Brain microvascular endothelial cell (primary cell): ENCODE data around the gene MAGI1.

Experiments used
- DNase-seq: peaks from one replicate; pipeline ENCODE4 v3.0.0-alpha.2; 2020
- H3K27ac ChIP-seq: fragments of 250-450 bp; sonication (Bioruptor Pico); 2 replicates; pipeline ENCODE4 v1.5.1; 2020; ENCODE audit warnings: mild to moderate bottlenecking, moderate library complexity
- H3K27me3 ChIP-seq: fragments of 250-450 bp; sonication (Bioruptor Pico); replicated peaks from 2 replicates; pipeline ENCODE4 v1.5.1; 2020; ENCODE audit warnings: mild to moderate bottlenecking
- H3K36me3 ChIP-seq: fragments of 250-450 bp; sonication (Bioruptor Pico); replicated peaks from 2 replicates; pipeline ENCODE4 v1.5.1; 2020; ENCODE audit warnings: mild to moderate bottlenecking
- H3K4me3 ChIP-seq: 2 replicates; pipeline ENCODE4 v1.5.1; 2011; ENCODE audit warnings: low read depth, mild to moderate bottlenecking, control low read depth, low read length, moderate library complexity
- CTCF ChIP-seq: IDR thresholded peaks from 2 replicates; pipeline ENCODE4 v1.5.1; 2011; ENCODE audit warnings: low read depth, mild to moderate bottlenecking, moderate library complexity, low read length, control low read depth, inconsistent platforms; ENCODE audit errors: missing control alignments
- in situ Hi-C: cut with HindIII; loops from 2 replicates; pipeline ENCODE4 v1.10.0; 2017; ENCODE audit warnings: low sequenced_read_pairs, low pct_ligation_motif_present

MAGI1 gene

DNA sequence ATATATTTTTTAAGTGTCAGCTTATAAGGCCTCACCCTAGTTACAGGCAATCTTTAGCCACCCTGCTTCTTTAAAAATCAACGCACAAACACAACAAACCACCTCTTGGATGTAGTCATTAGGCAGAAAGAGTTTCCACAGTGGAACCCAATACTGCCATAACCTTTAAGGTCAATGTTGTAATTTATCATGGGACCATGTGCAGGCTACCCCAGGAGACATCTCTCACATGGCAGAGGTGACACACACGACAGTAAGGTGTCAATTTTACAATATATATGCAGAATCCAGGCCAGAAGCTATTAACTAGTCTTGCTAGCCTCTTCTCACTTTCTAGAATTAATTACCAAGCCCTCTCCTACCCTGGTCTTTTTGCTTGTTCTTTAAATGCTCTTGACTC is 336.5 kb downstream of the MAGI1 start:
- in situ Hi-C loops, result no loop called here
- no peak for TF ChIP-seq CTCF

GRCh38 chr3:65701516-65701915 is 337.2 kb downstream of the MAGI1 start:
- no peaks in the 10 kb centered on the region for H3K36me3 ChIP-seq
- no peak overlapping the region for H3K4me3 ChIP-seq
- no peaks in the 10 kb centered on the region for H3K27me3 ChIP-seq
- H3K27ac ChIP-seq, result no peak overlapping the region
- no peak for TF ChIP-seq CTCF
- no peak for DNase-seq
- in situ Hi-C loops, result no loop called here

More for the DNA sequence above, 336.5 kb downstream of the MAGI1 start:
- H3K27ac ChIP-seq, result no peak overlapping the region
- DNase-seq, result no peak
- no peaks in the 10 kb centered on the region for H3K36me3 ChIP-seq
- H3K27me3 ChIP-seq, result no peaks in the 10 kb centered on the region
- no peak overlapping the region for H3K4me3 ChIP-seq

- H3K36me3 ChIP-seq, result no peaks in the 10 kb centered on the region
- TF ChIP-seq CTCF, result peak; percentile 42
- in situ Hi-C loops, result no loop called here
Observed at GRCh38 chr3:65689436-65689835, 349.3 kb downstream of the MAGI1 start.

DNA sequence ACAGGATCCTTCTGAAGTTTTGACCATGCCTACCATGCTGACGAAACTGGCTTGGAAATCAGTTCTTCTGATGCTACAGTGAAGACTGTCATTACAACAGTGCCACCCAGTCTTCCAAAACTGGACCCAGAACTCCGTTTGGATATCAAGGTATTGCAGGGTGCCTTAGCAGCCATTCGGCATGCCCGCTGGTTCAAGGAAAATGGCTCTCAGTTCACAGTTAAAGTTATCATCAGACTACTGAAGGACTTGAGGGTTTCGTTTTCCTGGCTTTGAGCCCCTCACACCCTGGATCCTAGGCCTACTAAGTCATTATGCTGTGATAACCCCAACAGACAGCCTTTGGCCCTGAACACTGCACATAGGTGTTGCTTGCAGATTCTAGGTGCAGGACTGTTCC is 351.0 kb downstream of the MAGI1 start:
- H3K27ac ChIP-seq, result no peak overlapping the region
- no peaks in the 10 kb centered on the region for H3K36me3 ChIP-seq
- H3K4me3 ChIP-seq, result no peak overlapping the region
- H3K27me3 ChIP-seq, result no peaks in the 10 kb centered on the region
- DNase-seq, result no peak
- in situ Hi-C loops, result no loop called here
- TF ChIP-seq CTCF, result no peak

More at GRCh38 chr3:65689436-65689835, 349.3 kb downstream of the MAGI1 start:
- no peak for DNase-seq
- H3K27ac ChIP-seq, result no peak overlapping the region
- no peaks in the 10 kb centered on the region for H3K27me3 ChIP-seq
- H3K4me3 ChIP-seq, result no peak overlapping the region

DNA sequence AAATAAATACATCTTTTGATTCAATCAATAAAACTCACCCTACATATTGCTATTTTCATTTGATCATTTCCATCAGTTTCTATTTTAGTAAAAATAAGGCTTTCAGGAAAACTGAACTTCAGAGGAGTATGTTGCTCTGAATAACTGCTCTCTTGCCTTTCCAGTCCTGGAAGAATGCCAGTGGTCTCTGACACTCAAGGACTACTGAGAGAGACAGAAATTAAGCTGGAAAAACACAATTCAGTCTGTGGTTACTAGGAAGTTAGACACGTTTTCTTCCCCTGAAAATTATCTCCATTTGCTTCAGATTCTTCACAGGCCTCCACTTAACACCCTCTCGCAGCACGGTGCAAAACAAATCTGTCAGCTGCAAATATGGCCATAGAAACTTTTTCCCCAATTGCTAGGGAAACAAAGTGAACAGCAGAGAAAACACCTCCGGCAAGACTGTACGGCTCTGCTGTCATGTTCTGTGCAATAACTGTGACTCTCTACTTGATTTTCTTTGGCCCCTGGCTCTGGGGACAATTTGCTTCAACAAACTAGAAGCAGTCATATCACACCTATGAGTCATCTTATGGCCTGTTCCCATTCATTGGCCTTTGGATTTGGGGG is 353.0 kb downstream of the MAGI1 start:
- in situ Hi-C loops, result no loop called here
- H3K4me3 ChIP-seq, result no peak overlapping the region
- peak; percentile 37 for DNase-seq
- H3K27ac ChIP-seq, result no peak overlapping the region
- no peaks in the 10 kb centered on the region for H3K36me3 ChIP-seq
- no peak for TF ChIP-seq CTCF
- no peaks in the 10 kb centered on the region for H3K27me3 ChIP-seq

DNA sequence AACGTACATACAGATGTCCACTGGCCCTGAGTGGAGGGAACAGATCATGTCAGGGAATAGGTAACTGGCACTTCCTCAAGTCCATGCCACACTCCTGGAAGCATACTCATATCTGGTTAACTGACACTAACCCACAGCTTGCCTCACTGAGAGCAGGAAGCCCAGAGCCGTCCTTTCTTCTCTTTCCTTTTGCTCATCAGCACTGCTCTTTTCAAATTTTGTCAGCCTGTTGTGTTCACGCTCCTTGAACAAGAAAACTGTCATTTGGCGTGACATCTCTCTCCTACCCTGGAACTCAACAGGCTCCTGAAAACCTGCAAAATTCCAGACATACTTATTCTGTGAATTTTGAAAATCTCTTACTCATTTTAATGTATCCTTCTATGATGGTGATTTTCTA is 360.2 kb downstream of the MAGI1 start:
- no peak for TF ChIP-seq CTCF
- Histone ChIP-seq H3K27ac (no peak overlapping the region), H3K4me3 (no peak overlapping the region), H3K27me3 (no peaks in the 10 kb centered on the region), H3K36me3 (no peaks in the 10 kb centered on the region)
- in situ Hi-C loops, result no loop called here
- no peak for DNase-seq
